HepG2 (cell line): Measurements from ENCODE around the gene RAB17. TPM values are rescaled to one million over a fixed set of nuclear protein-coding genes. Genes with fewer than 3 reads are reported as not detected.
A peak's percentile ranks its signal among the peaks of the same experiment; 100 is the strongest.

Experiments used
- HDAC1 ChIP-seq: sonication (generic); formaldehyde crosslinking; IDR thresholded peaks from 2 replicates; pipeline ENCODE4 v1.5.1; 2020; ENCODE audit warnings: mild to moderate bottlenecking, missing genetic modification reagents
- HNRNPLL ChIP-seq: fragments of 200-400 bp; formaldehyde crosslinking; IDR thresholded peaks from 2 replicates; pipeline ENCODE4 v1.6.1; 2017; ENCODE audit warnings: mild to moderate bottlenecking, low read depth, low read length; ENCODE audit not compliant: poor library complexity, severe bottlenecking
- ISL2 ChIP-seq: sonication (generic); formaldehyde crosslinking; IDR thresholded peaks from 2 replicates; pipeline ENCODE4 v1.5.0; 2020; ENCODE audit warnings: missing genetic modification reagents
- MIER3 ChIP-seq: IDR thresholded peaks from 2 replicates; pipeline ENCODE4 v1.6.1; 2016; ENCODE audit warnings: missing compliant biosample characterization, borderline replicate concordance
- NONO ChIP-seq, 2 experiments: fragments of 450-650 bp in 1 of 2; sonication (generic) in 1 of 2; formaldehyde crosslinking in 1 of 2; IDR thresholded peaks in 1 of 2; conservative IDR thresholded peaks in 1 of 2; 2 replicates each; pipeline versions ENCODE4 v1.6.1 to v1.8.0; 2017 to 2022; ENCODE audit warnings: mild to moderate bottlenecking in 1 of 2, missing genetic modification reagents in 1 of 2, moderate library complexity in 1 of 2
- RELA ChIP-seq: sonication (generic); formaldehyde crosslinking; IDR thresholded peaks from 2 replicates; pipeline ENCODE4 v1.4.0; 2020; ENCODE audit warnings: missing genetic modification reagents
- SOX6 ChIP-seq, 2 experiments: fragments of 450-650 bp in 1 of 2; sonication (generic) in 1 of 2; formaldehyde crosslinking in 1 of 2; IDR thresholded peaks; 2 replicates each; pipeline versions ENCODE4 v1.4.0 to v1.6.1; 2017 to 2020; ENCODE audit warnings: antibody characterized with exemption in 1 of 2, mild to moderate bottlenecking in 1 of 2, missing genetic modification reagents in 1 of 2
- YEATS2 ChIP-seq: sonication (generic); formaldehyde crosslinking; IDR thresholded peaks from 2 replicates; pipeline ENCODE4 v1.4.0; 2020; ENCODE audit warnings: missing genetic modification reagents, borderline replicate concordance
- ZNF256 ChIP-seq: sonication (generic); formaldehyde crosslinking; conservative IDR thresholded peaks from 2 replicates; pipeline ENCODE4 v1.4.0; 2020; ENCODE audit warnings: missing genetic modification reagents
- ZNF547 ChIP-seq: sonication (generic); formaldehyde crosslinking; IDR thresholded peaks from 2 replicates; pipeline ENCODE4 v1.5.1; 2020; ENCODE audit warnings: mild to moderate bottlenecking, missing genetic modification reagents
- ZNF556 ChIP-seq: sonication (generic); formaldehyde crosslinking; IDR thresholded peaks from 2 replicates; pipeline ENCODE4 v1.4.0; 2020; ENCODE audit warnings: mild to moderate bottlenecking, missing genetic modification reagents, borderline replicate concordance
- ZNF737 ChIP-seq: sonication (generic); formaldehyde crosslinking; IDR thresholded peaks from 2 replicates; pipeline ENCODE4 v1.5.0; 2020; ENCODE audit warnings: missing genetic modification reagents, mild to moderate bottlenecking, borderline replicate concordance
- ZNF891 ChIP-seq: sonication (generic); formaldehyde crosslinking; IDR thresholded peaks from 2 replicates; pipeline ENCODE4 v1.5.0; 2020; ENCODE audit warnings: mild to moderate bottlenecking, missing genetic modification reagents
- ZSCAN21 ChIP-seq: sonication (generic); formaldehyde crosslinking; IDR thresholded peaks from 2 replicates; pipeline ENCODE4 v1.8.0; 2022; ENCODE audit warnings: mild to moderate bottlenecking, missing genetic modification reagents, moderate library complexity, borderline replicate concordance
- polyA plus RNA-seq, 8 experiments: library from polyadenylated mRNA; depleted of rRNA in 3 of 8; stranded (reverse) in 7 of 8; unstranded in 1 of 8; fragments of >200 nt; fragmentation: Illumina TruSeq in 4 of 8; extraction: Trizol in 4 of 8; gene quantifications; 2 replicates each; pipeline versions ENCODE4 v1.2.1 to v1.2.3, GENCODE V29; 2011 to 2016; ENCODE audit warnings: low read depth in 4 of 8, missing spikeins in 1 of 8, mixed read lengths in 1 of 8; ENCODE audit not compliant: insufficient read depth in 1 of 8
- total RNA-seq, 5 experiments: library from RNA; depleted of rRNA; stranded (reverse); fragments of >200 nt; fragmentation: Illumina TruSeq; extraction: Trizol; gene quantifications; 2 replicates each; pipeline ENCODE4 v1.2.3, GENCODE V29; 2016; ENCODE audit warnings: low read depth in 1 of 5
- TF ChIP-seq, protein P1 (sequence below): IDR thresholded peaks from 2 replicates; pipeline ENCODE4 v1.6.1; 2016; ENCODE audit warnings: low read depth, control low read depth
- TF ChIP-seq, protein P2 (sequence below), 2 experiments: sonication (generic) in 1 of 2; formaldehyde crosslinking in 1 of 2; IDR thresholded peaks; 2 replicates each; pipeline versions ENCODE4 v1.6.1 to v1.9.0; 2014 to 2022; ENCODE audit warnings: antibody characterized with exemption in 1 of 2, borderline replicate concordance in 1 of 2, inconsistent platforms in 1 of 2, low read depth in 1 of 2, missing genetic modification reagents in 1 of 2
- TF ChIP-seq, protein P3 (sequence below): IDR thresholded peaks from 2 replicates; pipeline ENCODE4 v1.6.1; 2012; ENCODE audit warnings: inconsistent platforms
- TF ChIP-seq, protein P4 (sequence below): IDR thresholded peaks from 2 replicates; pipeline ENCODE4 v1.6.1; 2012; ENCODE audit warnings: low read depth, low read length, improper control_type of control experiment
- TF ChIP-seq, protein P5 (sequence below): sonication (generic); formaldehyde crosslinking; IDR thresholded peaks from 2 replicates; pipeline ENCODE4 v1.5.0; 2020; ENCODE audit warnings: missing genetic modification reagents

The RAB17 gene
- total and polyA plus RNA-seq, 2 of the 13 experiments (the other 11 are each of a cell fraction or from before 2014, with no cell fraction given), result 68.0 to 124 TPM

DNA sequence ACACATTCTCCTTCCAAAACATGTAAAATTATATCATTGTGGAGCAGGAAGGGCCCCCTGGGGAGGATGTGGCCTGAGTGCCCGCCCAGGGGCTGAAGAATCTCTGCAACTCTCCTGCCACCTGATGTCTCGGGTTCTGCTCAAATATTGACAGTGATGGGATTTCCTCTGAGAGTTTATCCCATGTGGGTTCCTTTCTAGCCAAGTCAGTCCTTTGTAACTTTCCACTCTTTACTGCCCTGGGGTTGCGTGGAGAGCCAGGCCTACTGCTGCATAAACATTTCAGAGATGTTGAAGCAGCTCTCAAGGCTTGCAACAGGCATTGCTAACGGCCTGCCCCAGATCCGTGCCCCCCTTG is 4.0 kb upstream of the RAB17 start (continued):
- TF ChIP-seq, protein P1, sequence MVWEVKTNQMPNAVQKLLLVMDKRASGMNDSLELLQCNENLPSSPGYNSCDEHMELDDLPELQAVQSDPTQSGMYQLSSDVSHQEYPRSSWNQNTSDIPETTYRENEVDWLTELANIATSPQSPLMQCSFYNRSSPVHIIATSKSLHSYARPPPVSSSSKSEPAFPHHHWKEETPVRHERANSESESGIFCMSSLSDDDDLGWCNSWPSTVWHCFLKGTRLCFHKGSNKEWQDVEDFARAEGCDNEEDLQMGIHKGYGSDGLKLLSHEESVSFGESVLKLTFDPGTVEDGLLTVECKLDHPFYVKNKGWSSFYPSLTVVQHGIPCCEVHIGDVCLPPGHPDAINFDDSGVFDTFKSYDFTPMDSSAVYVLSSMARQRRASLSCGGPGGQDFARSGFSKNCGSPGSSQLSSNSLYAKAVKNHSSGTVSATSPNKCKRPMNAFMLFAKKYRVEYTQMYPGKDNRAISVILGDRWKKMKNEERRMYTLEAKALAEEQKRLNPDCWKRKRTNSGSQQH (CRISPR knock-in tag), result 0 out of 2 replicates have a peak, but pooled peaks have one; percentile 20
- TF ChIP-seq ZNF547 (CRISPR knock-in tag) (no peak), SOX6 (IDR thresholded peaks at IDR 0.05) (no peak), SOX6 (CRISPR knock-in tag; IDR thresholded peaks at IDR 0.05) (peak; percentile 79), ZNF737 (CRISPR knock-in tag) (no peak), RELA (CRISPR knock-in tag) (no peak), YEATS2 (peak; percentile 52; the same call in 1 of the 2 replicates), NONO (IDR thresholded peaks at IDR 0.05) (no peak), NONO (CRISPR knock-in tag; conservative IDR thresholded peaks at IDR 0.05) (peak; percentile 55; the same call in 1 of the 2 replicates), MIER3 (no peak), ISL2 (peak; percentile 72), HNRNPLL (no peak), HDAC1 (CRISPR knock-in tag) (0 out of 2 replicates have a peak, but pooled peaks have one; percentile 20), ZNF556 (no peak), ZNF891 (peak; percentile 17; the same call in 1 of the 2 replicates), ZSCAN21 (CRISPR knock-in tag) (no peak), ZNF256 (CRISPR knock-in tag) (no peak)
- TF ChIP-seq, protein P2, sequence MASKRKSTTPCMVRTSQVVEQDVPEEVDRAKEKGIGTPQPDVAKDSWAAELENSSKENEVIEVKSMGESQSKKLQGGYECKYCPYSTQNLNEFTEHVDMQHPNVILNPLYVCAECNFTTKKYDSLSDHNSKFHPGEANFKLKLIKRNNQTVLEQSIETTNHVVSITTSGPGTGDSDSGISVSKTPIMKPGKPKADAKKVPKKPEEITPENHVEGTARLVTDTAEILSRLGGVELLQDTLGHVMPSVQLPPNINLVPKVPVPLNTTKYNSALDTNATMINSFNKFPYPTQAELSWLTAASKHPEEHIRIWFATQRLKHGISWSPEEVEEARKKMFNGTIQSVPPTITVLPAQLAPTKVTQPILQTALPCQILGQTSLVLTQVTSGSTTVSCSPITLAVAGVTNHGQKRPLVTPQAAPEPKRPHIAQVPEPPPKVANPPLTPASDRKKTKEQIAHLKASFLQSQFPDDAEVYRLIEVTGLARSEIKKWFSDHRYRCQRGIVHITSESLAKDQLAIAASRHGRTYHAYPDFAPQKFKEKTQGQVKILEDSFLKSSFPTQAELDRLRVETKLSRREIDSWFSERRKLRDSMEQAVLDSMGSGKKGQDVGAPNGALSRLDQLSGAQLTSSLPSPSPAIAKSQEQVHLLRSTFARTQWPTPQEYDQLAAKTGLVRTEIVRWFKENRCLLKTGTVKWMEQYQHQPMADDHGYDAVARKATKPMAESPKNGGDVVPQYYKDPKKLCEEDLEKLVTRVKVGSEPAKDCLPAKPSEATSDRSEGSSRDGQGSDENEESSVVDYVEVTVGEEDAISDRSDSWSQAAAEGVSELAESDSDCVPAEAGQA (IDR thresholded peaks at IDR 0.05; ENCODE audit: low read depth), result no peak
- TF ChIP-seq, protein P2 (CRISPR knock-in tag; IDR thresholded peaks at IDR 0.05; ENCODE audit: borderline replicate concordance), result no peak
- TF ChIP-seq, protein P3, sequence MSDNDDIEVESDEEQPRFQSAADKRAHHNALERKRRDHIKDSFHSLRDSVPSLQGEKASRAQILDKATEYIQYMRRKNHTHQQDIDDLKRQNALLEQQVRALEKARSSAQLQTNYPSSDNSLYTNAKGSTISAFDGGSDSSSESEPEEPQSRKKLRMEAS, result peak; percentile 15; the same call in 1 of the 2 replicates
- TF ChIP-seq, protein P4, sequence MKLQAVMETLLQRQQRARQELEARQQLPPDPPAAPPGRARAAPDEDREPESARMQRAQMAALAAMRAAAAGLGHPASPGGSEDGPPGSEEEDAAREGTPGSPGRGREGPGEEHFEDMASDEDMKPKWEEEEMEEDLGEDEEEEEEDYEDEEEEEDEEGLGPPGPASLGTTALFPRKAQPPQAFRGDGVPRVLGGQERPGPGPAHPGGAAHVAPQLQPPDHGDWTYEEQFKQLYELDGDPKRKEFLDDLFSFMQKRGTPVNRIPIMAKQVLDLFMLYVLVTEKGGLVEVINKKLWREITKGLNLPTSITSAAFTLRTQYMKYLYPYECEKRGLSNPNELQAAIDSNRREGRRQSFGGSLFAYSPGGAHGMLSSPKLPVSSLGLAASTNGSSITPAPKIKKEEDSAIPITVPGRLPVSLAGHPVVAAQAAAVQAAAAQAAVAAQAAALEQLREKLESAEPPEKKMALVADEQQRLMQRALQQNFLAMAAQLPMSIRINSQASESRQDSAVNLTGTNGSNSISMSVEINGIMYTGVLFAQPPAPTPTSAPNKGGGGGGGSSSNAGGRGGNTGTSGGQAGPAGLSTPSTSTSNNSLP, result no peak
- TF ChIP-seq, protein P5, sequence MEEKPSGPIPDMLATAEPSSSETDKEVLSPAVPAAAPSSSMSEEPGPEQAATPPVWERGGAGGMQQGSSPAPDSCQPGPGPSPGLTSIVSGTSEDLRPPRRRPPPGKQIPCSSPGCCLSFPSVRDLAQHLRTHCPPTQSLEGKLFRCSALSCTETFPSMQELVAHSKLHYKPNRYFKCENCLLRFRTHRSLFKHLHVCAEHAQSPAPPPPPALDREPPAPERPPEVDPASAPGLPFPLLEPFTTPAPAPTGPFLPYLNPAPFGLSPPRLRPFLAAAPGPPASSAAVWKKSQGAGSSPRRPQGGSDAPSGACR (CRISPR knock-in tag), result no peak
